ENCODE measurements around the gene KIF26A.
A peak's percentile ranks its signal among the peaks of the same experiment; 100 is the strongest.
"Not testable (repeated sequence)": the region's sequence is repeated elsewhere in the genome, so short reads cannot be mapped to it uniquely, and the experiment has no call there.

KIF26A gene

GRCh38 chr14:104221071-104221625, 82.8 kb downstream of the KIF26A start:
- DNase-seq (ENCODE audit: low read depth, low spot score) = no peak

GRCh38 chr14:104221636-104222369, 83.4 kb downstream of the KIF26A start:
- no peak for DNase-seq (ENCODE audit: low read depth, low spot score)

GRCh38 chr14:104222396-104223036, 84.1 kb downstream of the KIF26A start:
- DNase-seq (ENCODE audit: low read depth, low spot score) = no peak

DNA sequence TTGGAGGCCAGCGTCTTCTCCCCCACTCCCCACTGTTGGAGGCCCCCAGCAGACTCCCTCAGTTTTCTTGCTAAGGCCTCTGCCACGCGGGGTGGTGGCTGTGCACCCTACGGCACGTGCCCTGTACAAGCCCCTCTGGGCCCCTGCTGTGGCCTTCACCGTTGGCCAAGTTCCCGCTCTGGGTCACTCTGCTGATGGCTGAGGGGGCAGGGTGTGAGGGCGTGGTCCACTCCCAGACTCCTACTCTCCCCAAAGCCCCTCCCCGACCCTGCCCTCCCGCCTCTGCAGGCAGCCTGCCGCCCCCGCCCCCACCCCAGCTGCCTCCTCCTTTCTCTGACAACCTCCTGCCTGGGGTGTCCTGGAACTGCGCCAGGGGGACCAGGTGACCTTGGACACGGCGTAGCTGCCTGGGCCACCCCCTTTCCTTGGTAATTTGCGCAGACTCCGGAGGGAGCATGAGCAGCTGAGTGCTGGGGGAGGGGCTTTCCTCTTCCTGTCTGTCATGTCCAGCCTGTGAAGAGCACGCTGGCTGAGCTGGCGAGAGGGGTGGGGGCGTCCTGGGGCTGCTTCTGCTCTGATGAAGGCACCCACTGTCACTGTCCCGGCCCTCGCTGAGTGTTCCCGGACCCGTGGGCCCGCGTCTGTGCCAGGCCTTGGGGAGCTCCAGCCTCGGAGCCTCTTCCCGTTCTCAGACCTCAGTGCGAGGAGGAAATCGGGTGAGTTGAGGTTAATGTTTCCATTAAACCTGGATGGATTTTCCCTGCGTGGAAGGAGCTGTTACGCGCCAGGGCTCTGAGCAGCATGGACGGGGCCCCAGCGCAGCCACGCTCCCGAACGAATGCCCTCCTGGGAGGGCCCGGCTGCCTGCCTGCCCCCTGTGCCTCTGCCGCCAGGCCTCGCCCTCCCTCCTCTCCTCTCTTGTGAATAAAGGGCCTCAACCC, 85.0 kb downstream of the KIF26A start:
- no peak for DNase-seq (ENCODE audit: low read depth, low spot score)

GRCh38 chr14:104224131-104224505, 85.7 kb downstream of the KIF26A start:
- no peak for DNase-seq (ENCODE audit: low read depth, low spot score)

DNA sequence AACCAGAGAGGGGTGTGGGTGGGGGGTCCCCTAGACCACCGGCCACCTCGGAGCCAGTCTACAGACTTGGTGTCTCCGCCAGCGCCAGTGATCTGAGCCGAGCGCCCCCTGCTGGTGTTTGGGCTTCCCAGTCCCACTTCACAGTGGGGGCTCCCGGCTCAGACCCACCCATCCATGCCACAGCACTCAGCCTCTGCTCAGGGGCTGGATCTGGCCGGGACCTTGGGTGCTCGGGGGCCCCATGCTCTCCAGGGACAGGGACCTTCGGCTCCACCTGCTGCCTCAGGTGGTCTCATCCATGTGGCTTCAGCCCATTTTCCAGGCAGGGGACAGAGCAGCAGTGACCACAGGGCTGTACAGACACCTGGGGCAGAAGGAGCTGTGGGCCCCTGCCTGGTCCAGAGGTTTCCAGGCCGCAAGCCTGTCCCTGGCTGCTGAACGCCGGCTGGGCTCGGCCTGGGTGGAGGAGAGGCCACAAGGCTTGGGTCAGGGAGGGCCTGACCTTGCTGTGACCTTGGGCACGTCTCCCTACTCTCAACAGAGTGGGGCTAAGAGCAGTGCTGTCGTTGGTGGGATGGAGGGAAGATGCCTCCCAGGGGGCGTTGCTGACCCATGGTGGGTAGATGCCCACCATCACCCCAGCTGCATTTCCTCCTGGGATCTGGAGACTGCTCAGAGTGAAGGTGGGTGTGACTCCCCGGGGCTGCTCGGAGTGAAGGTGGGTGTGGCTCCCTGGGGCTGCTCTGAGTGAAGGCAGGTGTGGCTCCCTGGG, 86.3 kb downstream of the KIF26A start:
- peak; percentile 5 for DNase-seq (ENCODE audit: low read depth, low spot score)

DNA sequence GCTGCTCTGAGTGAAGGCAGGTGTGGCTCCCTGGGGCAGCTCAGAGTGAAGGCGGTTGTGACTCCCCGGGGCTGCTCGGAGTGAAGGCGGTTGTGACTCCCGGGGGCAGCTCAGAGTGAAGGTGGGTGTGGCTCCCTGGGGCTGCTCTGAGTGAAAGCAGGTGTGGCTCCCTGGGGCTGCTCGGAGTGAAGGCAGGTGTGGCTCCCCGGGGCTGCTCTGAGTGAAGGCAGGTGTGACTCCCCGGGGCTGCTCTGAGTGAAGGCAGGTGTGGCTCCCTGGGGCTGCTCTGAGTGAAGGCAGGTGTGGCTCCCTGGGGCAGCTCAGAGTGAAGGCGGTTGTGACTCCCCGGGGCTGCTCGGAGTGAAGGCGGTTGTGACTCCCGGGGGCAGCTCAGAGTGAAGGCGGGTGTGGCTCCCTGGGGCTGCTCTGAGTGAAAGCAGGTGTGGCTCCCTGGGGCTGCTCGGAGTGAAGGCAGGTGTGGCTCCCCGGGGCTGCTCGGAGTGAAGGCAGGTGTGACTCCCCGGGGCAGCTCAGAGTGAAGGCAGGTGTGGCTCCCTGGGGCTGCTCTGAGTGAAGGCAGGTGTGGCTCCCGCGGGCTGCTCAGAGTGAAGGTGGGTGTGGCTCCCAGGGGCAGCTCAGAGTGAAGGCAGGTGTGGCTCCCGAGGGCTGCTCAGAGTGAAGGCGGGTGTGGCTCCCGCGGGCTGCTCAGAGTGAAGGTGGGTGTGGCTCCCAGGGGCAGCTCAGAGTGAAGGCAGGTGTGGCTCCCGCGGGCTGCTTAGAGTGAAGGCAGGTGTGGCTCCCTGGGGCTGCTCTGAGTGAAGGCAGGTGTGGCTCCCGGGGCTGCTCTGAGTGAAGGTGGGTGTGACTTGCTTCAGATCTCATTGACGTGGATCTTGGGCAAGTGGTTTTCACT, 87.1 kb downstream of the KIF26A start:
- DNase-seq (ENCODE audit: low read depth, low spot score) = not testable (repeated sequence)

- DNase-seq (ENCODE audit: low read depth, low spot score) = no peak
These were observed 88.3 kb downstream of the KIF26A start for GRCh38 chr14:104226421-104227383.

DNA sequence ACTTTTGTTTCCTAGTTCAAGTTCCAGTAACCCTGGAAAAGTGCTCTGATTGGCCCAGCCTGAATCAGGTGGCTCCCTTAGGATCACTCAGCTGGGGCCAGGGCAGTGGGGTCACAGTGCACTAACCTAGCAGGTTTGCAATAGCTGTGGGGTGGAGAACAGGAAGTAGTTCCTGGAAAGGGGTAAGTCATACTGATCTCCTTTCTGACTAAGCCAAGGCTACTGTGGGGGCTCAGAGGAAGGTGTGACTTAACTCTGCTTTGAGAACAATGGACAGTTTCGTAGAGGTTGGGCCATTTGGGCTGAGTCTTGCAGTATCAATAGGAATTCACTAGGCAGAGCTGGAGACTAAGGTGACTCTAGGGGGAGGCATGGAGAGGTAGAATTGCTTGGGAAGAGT, 89.4 kb downstream of the KIF26A start:
- no peak for DNase-seq (ENCODE audit: low read depth, low spot score)

- DNase-seq (ENCODE audit: low read depth, low spot score) = no peak
These were observed 89.8 kb downstream of the KIF26A start for GRCh38 chr14:104228221-104228620.

GRCh38 chr14:104228716-104229533, 90.5 kb downstream of the KIF26A start:
- no peak for DNase-seq (ENCODE audit: low read depth, low spot score)

DNA sequence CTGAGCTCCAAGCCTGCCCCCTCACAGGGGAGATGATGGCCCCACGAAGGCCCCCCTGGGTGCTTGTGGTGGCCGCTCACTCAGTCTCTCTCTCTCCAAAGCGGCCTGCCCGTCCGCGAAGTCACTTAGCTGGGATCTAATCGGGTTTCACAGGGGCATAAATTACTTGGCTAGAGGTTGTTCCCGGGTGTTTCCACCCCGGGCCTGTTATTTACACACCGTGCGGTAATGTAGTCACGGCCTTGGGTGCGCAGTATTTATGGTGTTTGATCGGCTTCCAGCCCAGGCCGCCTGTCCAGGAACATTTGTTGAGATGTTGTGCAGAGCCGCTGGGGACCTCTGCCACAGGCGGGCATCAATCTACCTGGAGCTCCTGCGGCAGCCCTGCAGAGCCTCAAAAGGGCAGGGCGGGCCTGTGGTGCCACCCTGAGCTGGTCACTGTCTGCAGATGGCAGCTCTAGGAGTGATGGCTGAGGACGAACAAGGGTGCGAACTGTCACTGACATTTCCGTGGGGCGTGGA, 91.2 kb downstream of the KIF26A start:
- DNase-seq (ENCODE audit: low read depth, low spot score) = no peak

- DNase-seq (ENCODE audit: low read depth, low spot score) = no peak
These were observed 91.9 kb downstream of the KIF26A start for GRCh38 chr14:104230119-104230815.
